T-cell (primary cell): ENCODE data around the gene WIPI1. TPM values are rescaled to one million over a fixed set of nuclear protein-coding genes. Genes with fewer than 3 reads are reported as not detected.

Source experiments
- ATAC-seq, 4 experiments: fragments of 200-7000 bp in 3 of 4; fragments of 150-1000 bp in 1 of 4; cut with Tn5 transposase; replicated peaks in 1 of 4; 1 replicate in 3 of 4; 2 replicates in 1 of 4; pipeline ENCODE4 v1.10.0; 2021; ENCODE audit warnings: moderate library complexity in 3 of 4, mild to moderate bottlenecking in 2 of 4, moderate number of reproducible peaks in 1 of 4
- CTCF ChIA-PET, 2 donors: fragments of 300-600 bp; sonication (Branson Sonifier 250); formaldehyde crosslinking; loops; one replicate each; lab custom pipeline; 2022; ENCODE audit warnings: antibody characterized with exemption in 2 of 2; lab: Charles Lee
- POLR2A ChIA-PET, 2 donors: fragments of 300-600 bp; sonication (Branson Sonifier 250); formaldehyde crosslinking; loops; one replicate each; lab custom pipeline; 2022; ENCODE audit warnings: antibody characterized with exemption in 2 of 2; lab: Charles Lee
- DNase-seq, 35 experiments: peaks; one replicate each; pipeline versions ENCODE4 v3.0.0 to v3.0.0-alpha.2; 2013 to 2023
- H3K27ac ChIP-seq: one replicate; pipeline ENCODE4 v1.5.1; 2013; ENCODE audit warnings: low read length
- H3K27me3 ChIP-seq, 2 experiments: replicated peaks in 1 of 2; 1 replicate in 1 of 2; 2 replicates in 1 of 2; pipeline versions ENCODE4 v1.6.1 to v1.7.0; 2013; ENCODE audit warnings: low read length in 1 of 2, mixed read lengths in 1 of 2; ENCODE audit not compliant: control insufficient read depth in 2 of 2, insufficient read depth in 2 of 2; ENCODE audit errors: extremely low read depth in 1 of 2
- H3K36me3 ChIP-seq, 2 donors: 1 replicate in 1 of 2; 2 replicates in 1 of 2; pipeline versions ENCODE4 v1.6.1 to v1.7.0; 2013; ENCODE audit warnings: low read length in 1 of 2; ENCODE audit not compliant: control insufficient read depth in 2 of 2, insufficient read depth in 1 of 2; ENCODE audit errors: extremely low read depth in 1 of 2
- H3K4me1 ChIP-seq, 2 experiments: 1 replicate in 1 of 2; 2 replicates in 1 of 2; pipeline versions ENCODE4 v1.6.1 to v1.7.0; 2013; ENCODE audit warnings: low read length in 2 of 2, mixed read lengths in 1 of 2; ENCODE audit not compliant: insufficient read depth in 2 of 2, control insufficient read depth in 1 of 2; ENCODE audit errors: extremely low read depth in 1 of 2
- H3K4me3 ChIP-seq, 2 donors: 1 replicate in 1 of 2; 2 replicates in 1 of 2; pipeline versions ENCODE4 v1.5.1 to v1.7.0; 2013; ENCODE audit warnings: mild to moderate bottlenecking in 2 of 2, low read length in 1 of 2, moderate library complexity in 1 of 2; ENCODE audit not compliant: control insufficient read depth in 1 of 2; ENCODE audit errors: extremely low read depth in 1 of 2
- H3K9me3 ChIP-seq: 2 replicates; pipeline ENCODE4 v1.7.0; 2013
- H3K27ac Mint-ChIP-seq, 2 donors: one replicate each; pipeline ENCODE4 v1.8.0; 2020 to 2021; ENCODE audit warnings: mild to moderate bottlenecking in 2 of 2, mixed read lengths in 2 of 2
- H3K27me3 Mint-ChIP-seq, 2 donors: one replicate each; pipeline ENCODE4 v1.8.0; 2021 to 2022; ENCODE audit warnings: mixed read lengths in 2 of 2
- H3K36me3 Mint-ChIP-seq: one replicate; pipeline ENCODE4 v1.8.0; 2021; ENCODE audit warnings: mixed read lengths
- H3K4me1 Mint-ChIP-seq, 3 donors: one replicate each; pipeline ENCODE4 v1.8.0; 2020 to 2022; ENCODE audit warnings: mixed read lengths in 3 of 3, mild to moderate bottlenecking in 1 of 3
- H3K4me3 Mint-ChIP-seq, 3 donors: one replicate each; pipeline ENCODE4 v1.8.0; 2020 to 2022; ENCODE audit warnings: mild to moderate bottlenecking in 3 of 3, mixed read lengths in 3 of 3, moderate library complexity in 3 of 3
- H3K9me3 Mint-ChIP-seq, 3 donors: one replicate each; pipeline ENCODE4 v1.8.0; 2020 to 2022; ENCODE audit warnings: mixed read lengths in 3 of 3
- WGBS: methylation state at CpG from one replicate; pipeline ENCODE4 v1.1.5; 2013; ENCODE audit warnings: missing lambda C conversion rate; ENCODE audit not compliant: insufficient coverage; 5-methylcytosine and 5-hydroxymethylcytosine counted together
- total RNA-seq, 35 experiments: library from RNA in 6 of 35; stranded (reverse) in 6 of 35; fragments of 120-200 nt in 1 of 35; gene quantifications; one replicate each; pipeline versions ENCODE4 v1.2.1 to v1.2.4 and lab custom pipeline; 2013 to 2026

WIPI1 gene
- total RNA-seq, 5 donors from 2014 or later (not counting 1 experiment from before 2014, with no cell fraction given) = 5.4 to 11.8 (median 9.7) TPM

- peak overlapping the region in 1 of 3 donors; percentile 17 for H3K4me3 Mint-ChIP-seq
- peak in 3 of 35 experiments; percentile 12 to 15 (median 12) for DNase-seq
- POLR2A ChIA-PET = no interaction called here
Measured at GRCh38 chr17:68399638-68400403, 57.5 kb downstream of the WIPI1 start.

GRCh38 chr17:68398691-68399637 is 58.3 kb downstream of the WIPI1 start:
- H3K9me3 ChIP-seq = no peaks in the 10 kb centered on the region
- H3K27me3 ChIP-seq = no peaks in the 10 kb centered on the region
- 18% methylated on average over 5 of the region's 11 CpGs for WGBS
- peaks cover 29 to 37% (median 30%) of the 10 kb centered on the region in 3 donors for H3K4me1 Mint-ChIP-seq
- H3K27ac ChIP-seq = no peak overlapping the region
- DNase-seq (peak in 5 of 35 experiments; percentile 10 to 37 (median 27)), ATAC-seq (peak in 3 of 4 experiments; percentile 35 to 64 (median 39))
- ChIA-PET POLR2A (interaction anchor here (0.5 to 0.6 kb wide), 3 partner anchors 33 to 72 kb away, joined by 3 to 4 read pairs (median 4); no protein-coding TSS in a partner anchor), CTCF (interaction anchor here (0.5 to 1.2 kb wide), 4 partner anchors 33 to 420 kb away, joined by 3 to 5 read pairs (median 3); no protein-coding TSS in a partner anchor)
- H3K4me1 ChIP-seq = peaks cover 25 to 28% of the 10 kb centered on the region in 2 experiments
- no peak overlapping the region for H3K4me3 ChIP-seq
- H3K4me3 Mint-ChIP-seq = no peak overlapping the region
- H3K36me3 ChIP-seq = no peaks in the 10 kb centered on the region
- H3K27me3 Mint-ChIP-seq = no peaks in the 10 kb centered on the region
- peaks cover 19% of the 10 kb centered on the region for H3K36me3 Mint-ChIP-seq
- peaks cover 3 to 5% (median 3%) of the 10 kb centered on the region in 3 donors for H3K9me3 Mint-ChIP-seq
- H3K27ac Mint-ChIP-seq = peak overlapping the region; percentile 52 to 66

More at GRCh38 chr17:68399638-68400403, 57.5 kb downstream of the WIPI1 start:
- peaks cover 23% of the 10 kb centered on the region for H3K36me3 Mint-ChIP-seq
- peaks cover 29 to 37% (median 30%) of the 10 kb centered on the region in 3 donors for H3K4me1 Mint-ChIP-seq
- H3K9me3 ChIP-seq = no peaks in the 10 kb centered on the region
- H3K27ac ChIP-seq = no peak overlapping the region
- H3K36me3 ChIP-seq = no peaks in the 10 kb centered on the region
- H3K9me3 Mint-ChIP-seq = peaks cover under 1 to 10% (median 2%) of the 10 kb centered on the region in 3 donors
- H3K27me3 Mint-ChIP-seq = no peaks in the 10 kb centered on the region
- H3K4me1 ChIP-seq = peaks cover 25 to 28% of the 10 kb centered on the region in 2 experiments
- whole genome bisulfite sequencing = 38% methylated on average over 5 of the region's 19 CpGs
- H3K27ac Mint-ChIP-seq = peak overlapping the region; percentile 39 to 66
- ATAC-seq = peak; percentile 35 to 71 (median 62)
- H3K27me3 ChIP-seq = no peaks in the 10 kb centered on the region
- no peak overlapping the region for H3K4me3 ChIP-seq
- CTCF ChIA-PET = interaction anchor here in 1 of 2 donors (0.5 kb wide), 1 partner anchor 421 kb away, joined by 5 read pairs; no protein-coding TSS in a partner anchor

GRCh38 chr17:68397108-68397536 is 60.2 kb downstream of the WIPI1 start:
- ATAC-seq (peak in 1 of 4 experiments; percentile 53), DNase-seq (peak in 3 of 35 experiments; percentile 11 to 28 (median 14))
- 50% methylated on average over 1 of the region's 7 CpGs for WGBS
- Histone ChIP-seq H3K4me1 (peaks cover 25 to 28% of the 10 kb centered on the region in 2 experiments), H3K27me3 (no peaks in the 10 kb centered on the region), H3K4me3 (no peak overlapping the region), H3K27ac (no peak overlapping the region), H3K9me3 (no peaks in the 10 kb centered on the region), H3K36me3 (no peaks in the 10 kb centered on the region)
- Mint-ChIP-seq H3K4me3 (no peak overlapping the region), H3K27ac (peak overlapping the region; percentile 65 to 68), H3K4me1 (peaks cover 29 to 37% (median 30%) of the 10 kb centered on the region in 3 donors), H3K27me3 (no peaks in the 10 kb centered on the region), H3K9me3 (peaks cover 3 to 5% (median 3%) of the 10 kb centered on the region in 3 donors), H3K36me3 (peaks cover 12% of the 10 kb centered on the region)
- CTCF ChIA-PET = interaction anchor here in 1 of 2 donors (0.6 to 1.1 kb wide), 3 partner anchors 39 to 213 kb away, joined by 3 read pairs; no protein-coding TSS in a partner anchor
- POLR2A ChIA-PET = no interaction called here

GRCh38 chr17:68396226-68397107 is 60.8 kb downstream of the WIPI1 start:
- peak in 1 of 4 experiments; percentile 24 for ATAC-seq
- ChIA-PET POLR2A (interaction anchor here in 1 of 2 donors (0.7 kb wide), 1 partner anchor 11 kb away, joined by 3 read pairs; no protein-coding TSS in a partner anchor), CTCF (interaction anchor here in 1 of 2 donors (0.6 to 1.1 kb wide), 3 partner anchors 40 to 213 kb away, joined by 3 read pairs; no protein-coding TSS in a partner anchor)
- Mint-ChIP-seq H3K4me1 (peaks cover 29 to 37% (median 30%) of the 10 kb centered on the region in 3 donors), H3K27ac (peak overlapping the region in 1 of 2 donors; percentile 68), H3K27me3 (no peaks in the 10 kb centered on the region), H3K9me3 (peaks cover 3 to 5% (median 3%) of the 10 kb centered on the region in 3 donors), H3K4me3 (no peak overlapping the region), H3K36me3 (peaks cover 9% of the 10 kb centered on the region)
- Histone ChIP-seq H3K27me3 (no peaks in the 10 kb centered on the region), H3K4me1 (peaks cover 25 to 28% of the 10 kb centered on the region in 2 experiments), H3K27ac (no peak overlapping the region), H3K36me3 (no peaks in the 10 kb centered on the region), H3K9me3 (no peaks in the 10 kb centered on the region), H3K4me3 (no peak overlapping the region)
- WGBS = 94% methylated on average over 5 of the region's 10 CpGs
- DNase-seq = peak in 6 of 35 experiments; percentile 7 to 22 (median 13)

GRCh38 chr17:68394608-68395331 is 62.5 kb downstream of the WIPI1 start:
- WGBS = 92% methylated on average over 10 of the region's 12 CpGs
- ChIA-PET POLR2A (no interaction called here), CTCF (interaction anchor here (0.6 to 0.7 kb wide), 2 partner anchors 8 to 12 kb away, joined by 3 read pairs; no protein-coding TSS in a partner anchor)
- Mint-ChIP-seq H3K4me1 (peaks cover 23 to 26% (median 25%) of the 10 kb centered on the region in 3 donors), H3K27ac (no peak overlapping the region), H3K9me3 (peaks cover 3 to 5% (median 3%) of the 10 kb centered on the region in 3 donors), H3K36me3 (peaks cover 9% of the 10 kb centered on the region), H3K27me3 (no peaks in the 10 kb centered on the region), H3K4me3 (no peak overlapping the region)
- DNase-seq = no peak
- Histone ChIP-seq H3K9me3 (no peaks in the 10 kb centered on the region), H3K27ac (no peak overlapping the region), H3K4me3 (no peak overlapping the region), H3K4me1 (peaks cover 20% of the 10 kb centered on the region in 2 experiments), H3K36me3 (no peaks in the 10 kb centered on the region), H3K27me3 (no peaks in the 10 kb centered on the region)
- ATAC-seq = no peak
